ENCODE measurements around the gene CES2. TPM values are rescaled to one million over a fixed set of nuclear protein-coding genes. Genes with fewer than 3 reads are reported as not detected.

The CES2 gene
- total RNA-seq, 1 donor from 2014 or later = 26.7 TPM

DNA sequence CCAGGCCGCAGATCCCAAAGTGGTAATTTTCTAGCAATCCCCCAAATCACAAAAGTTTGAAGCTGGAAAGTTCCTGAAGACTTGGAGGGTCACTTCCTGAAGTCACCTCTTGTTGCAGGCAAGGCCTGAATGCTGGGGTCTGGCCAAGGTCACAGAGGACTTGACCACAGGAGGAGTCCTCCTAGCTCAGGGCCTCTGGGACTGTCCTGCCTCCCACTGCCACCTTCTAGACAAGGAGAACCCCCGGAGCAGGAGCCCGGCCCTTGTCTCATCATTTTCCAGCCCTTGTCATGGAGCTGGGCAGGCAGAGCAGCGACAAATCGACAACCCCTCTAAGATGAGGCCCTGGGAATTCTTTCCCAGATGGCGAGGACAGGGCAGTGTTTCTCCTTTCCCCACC lies 17.0 kb upstream of the CES2 start:
- H3K9me3 Mint-ChIP-seq (ENCODE audit: unreplicated experiment) = no peaks in the 10 kb centered on the region
- no peak for DNase-seq (ENCODE audit: low spot score)
- peaks cover 8% of the 10 kb centered on the region for H3K27me3 Mint-ChIP-seq (ENCODE audit: unreplicated experiment)
- H3K4me1 Mint-ChIP-seq (ENCODE audit: unreplicated experiment) = no peaks in the 10 kb centered on the region
- H3K4me3 Mint-ChIP-seq (ENCODE audit: unreplicated experiment) = no peak overlapping the region
- no peak overlapping the region for H3K27ac Mint-ChIP-seq (ENCODE audit: unreplicated experiment)
- TF ChIP-seq, protein P1, sequence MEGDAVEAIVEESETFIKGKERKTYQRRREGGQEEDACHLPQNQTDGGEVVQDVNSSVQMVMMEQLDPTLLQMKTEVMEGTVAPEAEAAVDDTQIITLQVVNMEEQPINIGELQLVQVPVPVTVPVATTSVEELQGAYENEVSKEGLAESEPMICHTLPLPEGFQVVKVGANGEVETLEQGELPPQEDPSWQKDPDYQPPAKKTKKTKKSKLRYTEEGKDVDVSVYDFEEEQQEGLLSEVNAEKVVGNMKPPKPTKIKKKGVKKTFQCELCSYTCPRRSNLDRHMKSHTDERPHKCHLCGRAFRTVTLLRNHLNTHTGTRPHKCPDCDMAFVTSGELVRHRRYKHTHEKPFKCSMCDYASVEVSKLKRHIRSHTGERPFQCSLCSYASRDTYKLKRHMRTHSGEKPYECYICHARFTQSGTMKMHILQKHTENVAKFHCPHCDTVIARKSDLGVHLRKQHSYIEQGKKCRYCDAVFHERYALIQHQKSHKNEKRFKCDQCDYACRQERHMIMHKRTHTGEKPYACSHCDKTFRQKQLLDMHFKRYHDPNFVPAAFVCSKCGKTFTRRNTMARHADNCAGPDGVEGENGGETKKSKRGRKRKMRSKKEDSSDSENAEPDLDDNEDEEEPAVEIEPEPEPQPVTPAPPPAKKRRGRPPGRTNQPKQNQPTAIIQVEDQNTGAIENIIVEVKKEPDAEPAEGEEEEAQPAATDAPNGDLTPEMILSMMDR (IDR thresholded peaks at IDR 0.05; ENCODE audit: unreplicated experiment) = no peak
- H3K36me3 Mint-ChIP-seq (ENCODE audit: low read depth, unreplicated experiment) = no peaks in the 10 kb centered on the region

DNA sequence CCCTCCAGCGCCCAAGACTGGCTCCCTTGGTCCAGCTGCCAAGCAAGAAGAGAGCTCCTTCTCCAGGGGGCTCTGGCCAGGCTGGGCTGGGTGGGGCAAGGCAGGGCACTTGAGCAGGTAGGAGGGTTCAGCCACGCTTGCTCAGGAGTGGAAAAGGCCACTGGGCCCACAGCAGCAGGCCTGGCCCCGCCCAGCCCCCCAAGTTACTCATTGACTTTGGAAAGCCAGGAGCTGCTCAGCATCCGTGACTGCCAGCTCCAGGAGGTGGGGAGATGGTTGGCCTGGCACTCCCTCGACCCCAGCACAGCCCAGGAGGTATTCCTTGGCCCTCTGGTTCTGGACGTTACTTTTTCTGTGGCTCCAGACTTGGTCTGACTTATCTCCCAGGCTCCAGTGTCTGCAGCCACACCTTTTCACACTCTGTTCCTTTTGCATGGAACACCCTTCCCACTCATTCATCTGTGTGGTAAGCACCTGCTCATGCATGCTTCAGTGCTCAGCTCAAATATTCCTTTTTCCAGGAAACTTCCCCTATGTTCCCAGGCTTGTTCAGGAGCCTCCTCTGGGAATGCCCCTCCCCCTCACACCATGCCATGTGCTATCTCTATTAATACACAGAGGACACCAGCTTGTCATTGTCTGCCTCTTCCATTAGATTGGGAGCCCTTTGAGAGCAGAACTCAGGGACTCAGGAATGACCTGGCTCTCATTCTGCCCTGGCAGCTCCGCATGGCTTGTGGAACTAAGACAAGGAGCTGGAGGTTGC lies 16.3 kb upstream of the CES2 start, which contains the start of gene CDH16:
TSS of gene CDH16 (minus strand) at position 83 of the 766 bp plus-strand sequence. CDS start 820 bp downstream, outside the sequence.
- H3K27me3 Mint-ChIP-seq (ENCODE audit: unreplicated experiment) = peaks cover 10% of the 10 kb centered on the region
- no peaks in the 10 kb centered on the region for H3K4me1 Mint-ChIP-seq (ENCODE audit: unreplicated experiment)
- no peak within 1 kb of the TSS for H3K27ac Mint-ChIP-seq (ENCODE audit: unreplicated experiment)
- H3K36me3 Mint-ChIP-seq (ENCODE audit: low read depth, unreplicated experiment) = no peaks in the 10 kb centered on the region
- no peaks in the 10 kb centered on the region for H3K9me3 Mint-ChIP-seq (ENCODE audit: unreplicated experiment)
- no peak within 1 kb of the TSS for H3K4me3 Mint-ChIP-seq (ENCODE audit: unreplicated experiment)
- no peak for DNase-seq (ENCODE audit: low spot score)
- TF ChIP-seq, protein P1 (IDR thresholded peaks at IDR 0.05; ENCODE audit: unreplicated experiment) = no peak

DNA sequence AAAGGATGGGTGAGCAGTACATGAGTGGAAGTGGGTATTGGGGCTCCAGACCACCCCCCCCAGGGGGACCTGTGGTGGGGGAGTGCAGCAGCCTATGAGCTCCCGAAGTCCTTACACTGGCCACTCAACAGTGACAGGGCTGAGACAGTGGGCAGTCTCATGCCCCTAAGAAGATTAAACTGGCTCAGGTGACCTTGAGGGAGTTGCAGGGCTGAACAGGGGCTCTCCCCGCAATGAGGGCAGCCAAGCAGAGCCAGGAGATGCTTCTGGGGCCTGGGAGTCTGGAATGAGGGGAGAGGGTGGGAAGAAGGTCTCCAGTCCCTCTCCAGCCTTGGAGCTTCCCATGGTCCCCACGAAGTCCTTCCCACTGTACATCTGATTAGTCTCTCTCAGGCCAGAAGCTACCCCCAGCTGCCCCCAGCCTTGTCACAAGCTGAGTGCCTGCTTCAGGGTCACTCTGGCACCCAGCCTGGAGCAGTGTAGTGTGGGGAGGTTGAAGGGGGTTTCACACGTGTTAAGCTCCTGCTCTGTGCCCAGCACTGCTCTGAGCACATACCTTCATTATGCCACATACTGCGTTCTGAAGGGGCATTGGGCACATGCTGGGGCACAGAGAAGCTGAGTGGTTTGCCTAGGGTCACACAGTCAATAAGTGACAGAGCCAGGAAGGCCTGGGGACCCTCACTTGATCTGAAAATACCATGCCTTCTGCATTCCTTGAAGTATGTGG lies 15.6 kb upstream of the CES2 start:
- Mint-ChIP-seq H3K9me3 (ENCODE audit: unreplicated experiment) (no peaks in the 10 kb centered on the region), H3K27me3 (ENCODE audit: unreplicated experiment) (peaks cover 9% of the 10 kb centered on the region), H3K4me1 (ENCODE audit: unreplicated experiment) (no peaks in the 10 kb centered on the region), H3K4me3 (ENCODE audit: unreplicated experiment) (no peak overlapping the region), H3K36me3 (ENCODE audit: low read depth, unreplicated experiment) (no peaks in the 10 kb centered on the region), H3K27ac (ENCODE audit: unreplicated experiment) (no peak overlapping the region)
- no peak for DNase-seq (ENCODE audit: low spot score)
- TF ChIP-seq, protein P1 (IDR thresholded peaks at IDR 0.05; ENCODE audit: unreplicated experiment) = no peak

DNA sequence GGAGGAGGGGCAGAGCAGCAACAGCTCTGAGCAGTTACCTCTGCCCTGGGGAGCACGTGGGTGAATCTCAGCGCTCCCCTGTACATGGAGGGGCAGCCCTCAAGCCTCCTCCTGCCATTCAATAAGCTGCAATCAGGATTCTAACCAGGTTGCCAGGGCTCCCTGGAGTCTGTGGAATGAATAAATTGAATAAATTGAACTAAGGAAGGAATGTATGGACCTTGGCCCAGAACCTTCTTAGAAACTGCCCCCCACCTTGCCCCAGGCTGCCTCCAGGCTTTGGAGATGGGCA lies 15.1 kb upstream of the CES2 start:
- Mint-ChIP-seq H3K4me1 (ENCODE audit: unreplicated experiment) (no peaks in the 10 kb centered on the region), H3K9me3 (ENCODE audit: unreplicated experiment) (no peaks in the 10 kb centered on the region), H3K4me3 (ENCODE audit: unreplicated experiment) (no peak overlapping the region), H3K27me3 (ENCODE audit: unreplicated experiment) (peaks cover 10% of the 10 kb centered on the region), H3K27ac (ENCODE audit: unreplicated experiment) (no peak overlapping the region), H3K36me3 (ENCODE audit: low read depth, unreplicated experiment) (no peaks in the 10 kb centered on the region)
- TF ChIP-seq, protein P1 (IDR thresholded peaks at IDR 0.05; ENCODE audit: unreplicated experiment) = no peak
- DNase-seq (ENCODE audit: low spot score) = no peak

Data from endothelial cell (in vitro differentiated cells).